ENCODE results near the gene SPAG7.

SPAG7 gene, protein sequence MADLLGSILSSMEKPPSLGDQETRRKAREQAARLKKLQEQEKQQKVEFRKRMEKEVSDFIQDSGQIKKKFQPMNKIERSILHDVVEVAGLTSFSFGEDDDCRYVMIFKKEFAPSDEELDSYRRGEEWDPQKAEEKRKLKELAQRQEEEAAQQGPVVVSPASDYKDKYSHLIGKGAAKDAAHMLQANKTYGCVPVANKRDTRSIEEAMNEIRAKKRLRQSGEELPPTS

DNA sequence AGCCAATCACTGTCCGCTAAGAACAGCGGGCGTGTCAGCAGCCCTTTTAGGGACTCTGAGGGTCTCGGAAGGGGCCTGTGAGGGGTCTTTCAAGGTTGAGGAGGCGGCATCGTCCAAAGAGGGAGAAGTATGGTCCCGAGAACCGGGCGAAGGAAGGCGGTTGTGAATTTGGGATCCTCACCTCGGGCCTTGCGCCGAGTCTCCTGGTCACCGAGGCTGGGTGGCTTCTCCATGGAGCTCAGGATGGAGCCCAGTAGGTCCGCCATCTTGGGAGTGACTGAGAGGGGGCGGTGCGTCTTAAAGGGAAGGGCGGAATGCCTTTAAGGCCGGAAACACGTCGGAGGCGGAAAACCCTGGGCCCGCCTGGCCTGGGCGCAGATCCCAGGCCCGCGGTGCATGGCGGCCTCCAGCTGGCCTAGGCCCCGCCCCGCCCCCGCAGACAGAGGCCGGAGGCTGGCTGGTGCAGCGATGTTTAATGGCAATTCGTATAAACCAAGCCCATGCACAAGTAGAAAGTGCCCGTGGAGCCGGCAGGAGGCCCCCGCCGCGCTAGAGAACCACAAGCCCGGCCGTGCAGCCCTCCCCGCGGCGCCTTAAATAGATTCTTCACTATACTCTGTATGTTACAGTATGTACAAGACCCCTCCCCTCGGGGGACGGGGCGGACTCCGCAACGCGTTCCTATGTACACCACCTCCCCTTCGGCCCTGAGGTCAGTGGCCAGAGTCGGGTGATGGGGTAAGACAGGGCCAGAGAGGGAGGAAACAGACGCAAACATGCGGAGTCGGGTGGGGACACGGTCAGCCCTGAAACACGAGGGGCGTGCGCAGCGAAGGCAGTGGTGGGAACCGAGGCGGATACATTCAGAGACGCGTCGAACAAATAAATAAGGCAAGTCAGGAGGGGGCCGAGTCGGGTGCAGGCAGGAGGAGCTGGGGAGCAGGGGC lies at the start of gene SPAG7:
SPAG7 (minus strand) TSS at position 279 of the 947 bp plus-strand sequence; CDS start at position 266, 13 bp downstream.
- peak; percentile 92 for DNase-seq (ENCODE audit: low read depth)

DNA sequence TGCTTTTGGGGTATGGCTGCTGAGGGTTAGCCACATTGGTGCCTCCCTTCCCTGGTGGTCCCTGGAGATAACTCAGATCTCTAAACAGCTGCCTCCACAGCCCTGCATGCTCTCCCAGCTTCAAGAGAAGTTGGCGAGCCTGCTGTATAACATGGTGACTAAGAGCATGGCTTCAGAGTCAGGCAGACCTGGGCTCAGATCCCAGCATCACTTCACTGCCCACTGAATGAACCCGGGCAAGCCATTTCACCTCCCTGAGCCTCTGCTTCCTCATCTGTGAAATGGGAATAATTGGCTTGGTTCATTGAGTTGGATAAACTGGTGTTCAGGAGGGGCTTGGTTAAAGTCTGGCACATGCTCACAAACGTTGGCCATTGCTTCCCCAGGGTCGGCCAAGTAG lies 46.7 kb upstream of the SPAG7 start:
- DNase-seq (ENCODE audit: low read depth): no peak

DNA sequence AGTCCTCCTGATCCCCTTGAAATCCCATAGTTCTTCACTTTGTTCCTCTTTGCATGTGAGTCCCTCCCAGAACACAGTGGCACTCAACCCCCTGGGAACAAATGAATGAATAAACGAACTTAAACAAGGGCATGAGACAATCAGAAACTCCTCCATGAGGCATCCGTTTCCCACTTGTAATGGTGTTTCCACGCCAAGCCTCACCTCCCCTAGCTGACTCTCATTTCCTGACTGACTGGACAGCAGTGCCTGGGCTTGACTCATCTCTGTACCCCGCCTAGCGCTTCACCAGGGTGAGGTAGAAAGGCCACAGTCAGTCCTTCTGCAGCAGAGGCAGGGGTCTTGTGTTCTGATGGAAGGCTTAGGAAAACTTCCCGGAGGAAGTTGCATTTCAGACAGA lies 44.3 kb upstream of the SPAG7 start:
- peak; percentile 32 for DNase-seq (ENCODE audit: low read depth)

DNA sequence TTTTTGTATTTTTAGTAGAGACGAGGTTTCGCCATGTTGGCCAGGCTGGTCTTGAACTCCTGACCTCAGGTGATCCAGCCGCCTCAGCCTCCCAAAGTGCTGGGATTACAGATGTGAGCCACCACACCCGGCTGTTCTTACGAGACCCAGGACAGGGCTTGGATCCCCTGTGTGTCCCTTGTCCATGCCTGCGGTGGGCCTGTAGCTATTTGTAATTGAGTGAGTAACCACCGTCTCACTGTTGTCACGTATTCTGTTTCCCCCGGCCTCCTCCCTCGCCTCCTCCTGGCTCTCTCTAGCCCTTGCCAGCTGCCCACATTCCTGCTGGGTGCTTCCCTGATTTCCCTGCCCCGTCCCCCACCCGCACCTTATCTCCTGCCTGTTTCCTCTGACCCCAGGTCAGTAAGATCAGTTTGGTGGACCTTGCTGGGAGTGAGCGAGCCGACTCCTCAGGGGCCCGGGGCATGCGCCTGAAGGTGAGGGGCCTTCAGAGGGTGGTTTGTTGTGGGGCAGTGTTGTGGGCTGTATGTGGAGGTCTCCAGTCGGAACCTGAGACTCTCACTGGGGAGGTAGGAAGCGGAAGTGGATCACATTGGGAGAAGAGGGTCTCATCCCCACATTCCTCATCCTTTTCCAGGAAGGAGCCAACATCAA lies 35.7 kb upstream of the SPAG7 start:
- DNase-seq (ENCODE audit: low read depth): no peak

DNA sequence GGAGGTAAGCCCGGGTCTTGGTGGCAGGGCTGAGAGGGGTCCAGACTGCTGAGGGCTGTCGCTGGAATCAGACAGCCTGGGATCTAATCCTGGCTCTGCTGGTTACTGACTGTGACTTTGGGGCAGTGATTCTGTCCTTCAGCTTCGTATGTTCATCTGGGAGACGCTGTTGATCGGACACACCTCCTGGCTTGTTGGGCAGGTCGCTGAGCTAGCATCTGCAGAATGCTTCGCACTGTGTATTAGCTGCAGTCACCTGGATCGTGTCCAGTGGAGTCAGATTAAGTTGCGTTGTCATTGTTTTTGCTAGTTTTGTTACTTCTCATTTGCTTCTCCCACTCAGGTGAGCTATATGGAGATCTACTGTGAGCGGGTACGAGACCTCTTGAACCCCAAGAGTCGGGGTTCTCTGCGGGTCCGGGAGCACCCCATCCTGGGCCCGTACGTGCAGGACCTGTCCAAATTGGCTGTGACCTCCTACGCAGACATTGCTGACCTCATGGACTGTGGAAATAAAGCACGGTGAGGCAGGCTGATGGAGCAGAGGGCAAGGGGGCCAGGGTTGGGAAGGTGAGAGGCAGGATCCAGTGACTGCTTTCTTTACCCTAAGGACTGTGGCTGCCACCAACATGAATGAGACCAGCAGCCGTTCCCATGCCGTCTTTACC lies 34.6 kb upstream of the SPAG7 start:
- no peak for DNase-seq (ENCODE audit: low read depth)

DNA sequence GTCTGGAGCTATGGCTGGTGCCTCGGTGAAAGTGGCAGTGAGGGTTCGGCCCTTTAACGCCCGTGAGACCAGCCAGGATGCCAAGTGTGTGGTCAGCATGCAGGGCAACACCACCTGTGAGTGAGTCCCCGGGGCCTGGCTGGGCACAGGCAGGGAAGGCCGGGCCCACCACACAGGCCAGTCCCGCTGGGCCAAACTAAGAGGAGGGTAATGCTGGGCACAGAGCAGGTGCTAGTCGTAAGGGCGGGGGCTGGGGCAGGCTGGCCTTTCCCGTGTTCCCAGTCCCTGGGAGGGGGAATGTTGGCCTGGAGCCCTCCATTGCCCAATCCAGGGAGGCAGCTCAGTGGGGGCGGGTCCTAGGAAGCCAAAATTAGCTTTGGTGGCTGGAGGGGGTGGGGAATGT lies 32.6 kb upstream of the SPAG7 start:
- no peak for DNase-seq (ENCODE audit: low read depth)

DNA sequence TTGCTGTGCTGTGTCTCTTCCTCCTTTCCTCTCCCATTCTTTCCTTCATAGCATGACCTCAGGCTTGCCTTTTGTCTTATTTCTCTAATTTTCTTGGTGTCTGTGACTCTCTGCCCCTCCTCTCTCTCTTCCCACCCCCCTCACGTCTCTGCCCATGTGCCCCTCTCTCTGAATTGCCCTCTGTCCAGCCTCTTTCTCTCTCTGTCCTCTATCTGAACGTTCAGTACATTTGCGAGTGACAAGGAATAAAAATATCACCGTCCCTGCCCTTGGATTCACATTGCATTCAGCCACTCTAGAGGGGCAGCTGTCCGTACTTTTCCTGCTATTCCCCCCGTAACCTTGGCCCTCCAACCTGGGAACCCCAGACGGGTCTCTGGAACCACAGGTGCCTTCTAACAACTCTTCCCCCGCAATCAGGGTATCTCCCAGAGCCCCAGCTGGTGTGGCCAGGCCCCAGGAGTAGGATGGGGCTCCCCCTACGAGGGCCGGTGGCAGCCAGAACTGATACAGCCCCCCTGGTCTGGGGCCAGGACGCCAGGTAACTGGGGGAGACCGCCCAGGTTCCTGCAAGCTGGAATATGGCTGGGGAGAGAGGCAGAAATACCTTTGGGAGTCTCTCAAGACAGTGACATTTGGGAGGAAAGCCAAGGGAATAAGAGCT lies 31.9 kb upstream of the SPAG7 start:
- DNase-seq (ENCODE audit: low read depth): no peak

DNA sequence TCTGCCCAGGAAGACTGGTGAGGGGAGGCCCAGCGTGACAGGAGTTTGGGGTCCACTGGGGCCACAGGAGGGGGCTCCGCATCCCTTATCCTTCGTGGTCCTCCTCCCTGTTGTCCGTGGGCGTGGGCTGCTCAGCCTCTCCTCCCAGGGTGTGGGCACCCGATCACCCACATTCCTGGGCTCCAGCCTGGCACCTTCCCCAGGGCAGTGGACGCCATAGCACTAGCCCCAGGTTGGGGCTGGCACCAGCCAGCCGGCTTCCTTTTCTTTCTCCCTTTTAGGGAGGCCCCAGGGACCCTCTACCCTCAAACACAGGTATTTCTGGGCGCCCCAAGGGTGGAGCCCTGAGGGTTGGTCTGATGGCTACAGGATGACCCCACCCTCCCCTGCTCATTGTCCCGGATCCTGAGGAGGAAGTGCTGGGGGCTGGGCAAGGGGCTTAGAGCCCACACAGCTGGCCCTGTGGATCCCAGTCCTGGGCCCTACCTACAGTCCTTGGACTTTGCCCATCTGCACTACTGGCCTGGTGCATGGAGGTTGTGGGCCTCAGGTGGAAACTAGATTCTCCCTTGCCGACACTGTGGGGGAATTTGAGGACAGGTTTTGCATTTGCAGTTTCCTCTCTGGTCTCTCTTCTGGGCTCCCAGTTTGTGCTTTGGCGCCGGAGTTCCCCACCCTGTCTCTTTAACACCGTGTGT lies 31.3 kb upstream of the SPAG7 start:
- no peak for DNase-seq (ENCODE audit: low read depth)

DNA sequence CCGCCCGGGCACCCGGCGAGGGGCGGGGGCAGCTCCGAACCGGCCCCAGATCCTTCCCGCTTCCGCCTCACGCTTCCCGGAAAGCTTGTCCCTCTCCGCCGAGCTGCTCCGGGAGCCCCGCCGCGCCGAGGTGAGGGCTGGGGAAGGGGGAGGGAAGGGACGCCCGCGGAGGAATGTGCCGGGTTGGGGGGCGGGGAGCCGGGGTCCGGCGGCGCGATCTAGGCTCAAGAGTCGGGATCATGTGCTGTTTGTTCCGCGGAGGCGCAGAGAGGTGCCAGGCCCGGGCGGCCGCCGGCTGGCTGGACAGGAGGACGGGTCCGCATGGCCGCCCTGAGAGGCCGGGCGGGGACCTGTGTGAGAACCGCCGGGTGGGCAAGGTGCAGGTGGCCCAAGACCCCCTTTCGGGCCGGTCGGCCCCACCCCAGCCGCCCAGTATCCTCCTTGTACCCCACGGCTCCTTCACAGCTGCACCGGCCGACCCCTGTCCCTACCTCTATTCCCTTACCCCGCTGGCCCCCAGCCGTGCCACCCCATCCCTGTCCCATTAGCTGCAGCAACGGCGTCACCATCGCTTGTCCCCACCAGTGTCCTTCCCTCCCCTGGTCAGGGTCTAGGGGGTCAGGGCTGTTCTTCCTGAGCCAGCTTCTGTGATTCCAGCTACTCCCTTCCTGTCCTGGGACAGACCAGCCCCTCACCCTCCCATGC lies 30.6 kb upstream of the SPAG7 start:
- no peak for DNase-seq (ENCODE audit: low read depth)

DNA sequence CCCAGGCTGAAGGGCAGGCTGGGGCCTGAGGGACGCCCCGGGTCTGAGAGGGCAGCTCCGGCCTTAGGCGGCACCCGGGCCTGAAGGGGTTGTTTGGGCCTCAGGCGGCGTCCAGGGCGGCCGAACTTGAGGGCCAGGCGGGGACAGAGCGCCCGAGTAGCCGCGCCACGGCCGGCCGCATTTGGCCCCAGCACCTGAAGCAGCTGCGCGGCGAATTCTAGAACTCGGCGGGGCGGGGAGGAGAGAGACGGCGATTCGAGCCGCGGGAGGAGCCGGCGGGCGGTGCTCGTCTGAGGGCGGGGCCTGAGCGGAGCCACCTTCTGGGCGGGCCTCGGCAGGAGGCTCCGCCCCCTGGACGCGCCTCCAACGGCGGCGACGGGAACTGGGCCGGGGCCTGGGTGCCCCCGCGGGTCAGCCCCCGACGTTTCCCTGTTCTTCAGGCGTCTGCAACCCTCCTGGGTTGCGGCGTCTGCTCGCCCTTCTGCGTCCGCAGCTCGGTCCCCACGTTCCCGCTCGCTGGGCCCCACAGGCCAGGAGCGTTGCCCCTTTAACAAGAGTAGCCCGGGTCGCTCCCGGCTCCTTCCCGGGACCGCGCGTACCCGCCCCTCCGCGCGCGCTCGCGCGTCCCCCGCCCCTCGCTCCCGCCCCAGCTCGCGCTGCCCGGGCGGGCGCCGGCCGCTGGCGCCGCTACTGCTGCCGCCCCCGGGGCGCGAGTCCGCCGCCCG lies 29.8 kb upstream of the SPAG7 start, which contains the start of the genes INCA1 and KIF1C:
INCA1 (minus strand) TSS at position 221 of the 725 bp plus-strand sequence. CDS start 3,085 bp downstream, outside the sequence.
KIF1C (plus strand) TSS at position 649 of the 725 bp plus-strand sequence. CDS start 2,297 bp downstream, outside the sequence.
- peak; percentile 91 for DNase-seq (ENCODE audit: low read depth)

DNA sequence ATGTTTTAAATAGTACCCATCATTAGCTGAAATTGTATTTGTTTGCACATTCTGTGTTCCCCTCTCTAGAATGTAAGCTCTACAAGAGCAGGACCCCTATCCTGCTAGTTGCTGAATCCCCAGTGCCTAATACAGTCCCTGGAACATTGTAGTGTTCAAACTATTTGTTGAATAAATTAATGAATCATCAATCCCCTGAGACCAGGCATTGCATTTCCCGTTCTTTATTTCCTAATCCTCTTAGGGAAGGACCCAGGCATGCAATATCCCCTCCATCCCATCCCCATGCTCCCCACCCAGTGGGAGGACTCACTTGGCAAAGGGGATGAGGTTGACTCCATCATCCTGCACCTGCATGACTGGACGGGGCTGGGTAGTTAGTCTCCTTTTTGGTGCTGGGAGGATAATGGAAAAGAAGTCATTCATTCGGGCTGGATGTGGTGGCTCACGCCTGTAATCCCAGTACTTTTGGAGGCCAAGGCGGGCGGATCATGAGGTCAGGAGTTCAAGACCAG lies 26.5 kb upstream of the SPAG7 start:
- no peak for DNase-seq (ENCODE audit: low read depth)

DNA sequence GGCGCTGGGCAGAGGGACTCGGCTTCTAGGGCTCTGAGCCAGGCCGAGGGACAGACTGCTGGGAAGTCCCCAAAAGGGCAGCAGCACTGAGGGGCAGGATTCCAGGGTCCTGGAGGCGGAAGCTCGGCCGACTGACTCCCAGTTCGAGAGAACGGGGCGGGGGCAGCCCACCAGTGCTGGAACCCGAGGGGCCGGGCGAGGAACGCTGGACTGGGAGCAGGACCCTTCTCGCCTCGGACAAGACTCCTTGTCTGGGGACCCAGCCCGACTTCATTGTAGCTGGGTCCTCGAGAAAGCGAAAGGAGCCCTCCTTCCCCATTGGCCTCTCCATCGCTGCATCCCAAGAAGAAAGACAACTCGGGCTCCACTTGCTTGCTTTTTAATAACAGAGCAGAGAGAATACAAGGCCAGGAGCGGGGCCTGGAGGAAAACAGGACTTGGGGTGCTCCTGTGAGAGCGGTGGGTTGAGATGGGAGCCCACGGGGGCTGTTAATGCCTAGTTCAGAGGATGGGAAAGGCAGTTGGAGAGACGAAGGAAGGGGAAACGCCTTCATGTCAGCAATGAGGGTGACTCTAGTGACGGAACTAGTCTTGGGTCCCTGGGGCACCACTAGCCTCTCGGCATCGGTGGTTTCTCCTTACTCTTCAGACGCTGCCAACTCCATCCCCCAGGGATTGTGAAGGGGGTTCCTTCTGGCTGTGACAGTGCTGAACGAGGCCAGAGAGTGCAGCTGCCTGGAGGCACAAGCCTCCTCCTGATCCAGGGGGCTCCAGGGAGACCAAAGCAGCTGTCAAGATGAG lies 20.4 kb upstream of the SPAG7 start:
- DNase-seq (ENCODE audit: low read depth): no peak

DNA sequence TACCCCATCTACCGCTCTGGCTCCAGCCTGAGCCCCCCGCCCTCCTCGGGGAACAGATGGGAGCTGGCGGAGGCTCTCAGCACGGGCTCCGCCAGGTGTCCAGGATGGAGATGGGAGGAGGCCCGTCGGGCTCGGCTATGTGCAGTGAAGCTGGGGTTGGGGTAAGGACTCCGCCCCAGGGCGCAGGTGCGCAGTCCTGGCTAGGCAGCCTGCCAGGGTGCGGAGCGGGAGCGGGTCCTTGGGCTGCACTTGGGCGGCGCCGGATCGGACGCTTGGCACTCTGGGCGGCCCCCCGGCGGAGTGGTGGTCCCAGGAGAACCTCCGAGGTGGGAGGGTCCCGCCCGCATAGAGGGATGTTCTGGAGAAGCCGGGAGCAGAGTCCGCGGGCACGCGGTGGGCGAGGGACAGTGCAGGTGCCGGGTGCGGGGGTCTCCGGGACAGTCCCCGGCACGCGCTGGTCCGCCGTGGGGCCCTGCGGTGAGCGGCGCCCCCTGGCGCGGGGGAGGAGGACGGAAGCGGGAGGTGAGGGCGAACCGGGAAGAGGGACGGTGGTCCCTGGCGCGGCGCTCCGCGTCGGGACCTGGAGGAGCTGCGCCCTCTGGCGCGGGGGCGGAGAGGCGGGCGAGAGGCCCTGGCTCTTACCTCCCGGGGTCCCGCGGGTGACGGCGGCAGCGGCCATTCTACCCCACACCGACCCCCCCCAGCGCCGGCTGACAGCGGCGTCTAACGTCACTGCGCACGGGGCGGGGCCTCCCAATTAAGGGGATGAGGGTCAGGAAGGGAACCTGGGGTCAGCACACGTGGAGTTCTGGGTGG lies 19.5 kb upstream of the SPAG7 start, which contains the start of gene CAMTA2:
CAMTA2 (minus strand) TSS at position 725 of the 816 bp plus-strand sequence. CDS start 1,453 bp downstream, outside the sequence.
- peak; percentile 84 for DNase-seq (ENCODE audit: low read depth)

DNA sequence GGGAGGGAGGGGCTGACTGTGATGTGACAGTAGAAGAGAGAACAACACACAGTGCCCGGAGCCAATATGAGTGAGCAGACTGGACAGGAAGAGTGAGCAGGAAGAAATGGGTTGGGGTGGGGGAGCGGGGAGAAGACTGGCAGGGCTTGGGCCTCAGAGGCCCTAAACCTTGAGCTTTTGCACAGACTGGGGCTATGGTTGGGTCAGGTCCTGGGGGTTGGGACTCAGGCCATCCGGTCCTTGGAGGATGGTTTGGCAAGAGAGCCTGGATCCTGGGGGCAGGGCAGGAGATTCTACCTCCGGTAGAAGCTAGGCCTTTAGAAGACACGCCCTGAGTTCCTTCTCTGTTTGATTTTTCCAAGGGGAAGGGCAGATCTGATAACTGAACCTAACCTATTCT lies 18.8 kb upstream of the SPAG7 start:
- no peak for DNase-seq (ENCODE audit: low read depth)

DNA sequence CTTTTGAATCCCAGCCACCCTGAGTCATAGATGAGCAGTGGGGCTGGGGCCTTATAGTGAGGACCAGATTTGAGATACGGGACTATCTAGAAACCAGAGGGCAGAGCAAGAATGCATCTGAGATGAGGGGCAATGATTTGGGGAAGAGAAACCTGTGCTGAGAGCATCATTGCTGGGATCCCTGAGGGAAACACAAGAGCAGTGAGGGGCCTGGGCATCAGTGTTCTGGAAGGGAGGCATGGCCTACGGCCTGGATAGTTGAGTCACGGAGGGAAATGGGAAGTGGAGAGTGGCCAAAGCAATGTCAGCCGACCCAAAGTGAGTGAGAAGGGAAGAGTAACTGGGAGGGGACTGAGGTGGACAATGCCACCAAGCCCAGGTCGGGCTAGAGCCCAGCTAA lies 14.7 kb upstream of the SPAG7 start:
- no peak for DNase-seq (ENCODE audit: low read depth)

DNA sequence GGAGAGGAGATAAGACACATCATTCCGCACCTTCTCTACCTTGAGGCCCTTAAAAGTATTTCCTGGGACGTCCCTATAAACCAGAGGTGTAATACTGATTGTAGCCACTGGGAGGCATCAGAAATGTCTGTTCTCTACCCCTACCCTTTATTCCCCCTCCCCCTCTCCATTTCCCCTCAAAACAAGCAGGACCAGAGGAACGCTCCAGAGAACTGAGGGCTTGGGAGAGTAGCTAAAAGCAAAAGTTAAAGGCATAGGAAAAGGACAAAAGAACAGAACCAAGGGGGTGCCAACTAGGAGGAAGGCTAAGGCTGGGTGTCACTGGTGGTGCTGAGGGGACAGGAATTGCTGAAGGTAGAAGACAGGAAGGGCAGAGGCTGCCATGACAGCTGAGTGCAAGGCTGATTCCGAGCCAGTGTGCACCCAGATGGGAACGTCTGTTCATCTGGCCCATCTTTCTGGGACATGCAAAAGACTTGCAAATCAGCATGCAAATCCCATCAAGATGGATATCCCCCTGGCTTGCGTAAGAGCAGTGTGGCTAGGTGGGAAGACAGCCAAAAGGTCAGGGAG lies 13.1 kb upstream of the SPAG7 start:
- DNase-seq (ENCODE audit: low read depth): no peak

DNA sequence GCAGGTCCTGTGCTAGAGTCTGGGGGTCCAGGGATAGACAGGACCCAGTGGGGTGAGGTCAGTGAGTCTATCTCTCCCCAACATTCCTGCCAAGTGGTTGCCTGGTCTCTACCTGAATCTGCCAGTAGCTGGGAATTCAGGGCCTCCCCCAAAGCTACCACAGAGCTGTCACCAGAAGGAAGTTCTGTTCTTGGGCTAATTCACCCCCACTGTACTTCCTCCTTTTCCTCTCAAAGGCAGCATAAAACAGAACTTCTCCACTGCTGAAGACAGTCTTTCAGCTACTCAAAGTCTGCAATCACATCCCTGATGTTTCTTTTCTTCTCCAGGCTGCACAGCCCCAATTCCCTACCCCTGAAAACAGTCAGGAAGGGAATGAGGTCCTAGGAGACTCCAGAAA lies 11.1 kb upstream of the SPAG7 start:
- DNase-seq (ENCODE audit: low read depth): no peak
